ENCODE measurements around the gene SELENOW.

The SELENOW gene

GRCh38 chr19:47756953-47757608 lies 21.4 kb upstream of the SELENOW start:
- Histone ChIP-seq H3K27me3 (ENCODE audit: insufficient read depth, poor library complexity, severe bottlenecking) (no peaks in the 10 kb centered on the region), H3K27ac (ENCODE audit: poor library complexity, severe bottlenecking) (no peak overlapping the region), H3K36me3 (ENCODE audit: low read depth) (peaks cover 64% of the 10 kb centered on the region), H3K9me3 (ENCODE audit: severe bottlenecking) (no peaks in the 10 kb centered on the region), H3K4me1 (ENCODE audit: insufficient read depth, poor library complexity, severe bottlenecking) (no peaks in the 10 kb centered on the region), H3K4me3 (ENCODE audit: severe bottlenecking) (no peak overlapping the region)
- no peak for TF ChIP-seq CTCF (IDR thresholded peaks at IDR 0.05; ENCODE audit: poor library complexity, severe bottlenecking)
- ATAC-seq (ENCODE audit: low read depth): no peak
- DNase-seq (ENCODE audit: low spot score): no peak

GRCh38 chr19:47757617-47758442 lies 20.7 kb upstream of the SELENOW start:
- ATAC-seq (ENCODE audit: low read depth) (no peak), DNase-seq (ENCODE audit: low spot score) (no peak)
- no peaks in the 10 kb centered on the region for H3K4me1 ChIP-seq (ENCODE audit: insufficient read depth, poor library complexity, severe bottlenecking)
- H3K27ac ChIP-seq (ENCODE audit: poor library complexity, severe bottlenecking): no peak overlapping the region
- peaks cover 57% of the 10 kb centered on the region for H3K36me3 ChIP-seq (ENCODE audit: low read depth)
- TF ChIP-seq CTCF (IDR thresholded peaks at IDR 0.05; ENCODE audit: poor library complexity, severe bottlenecking): no peak
- no peak overlapping the region for H3K4me3 ChIP-seq (ENCODE audit: severe bottlenecking)
- no peaks in the 10 kb centered on the region for H3K9me3 ChIP-seq (ENCODE audit: severe bottlenecking)
- H3K27me3 ChIP-seq (ENCODE audit: insufficient read depth, poor library complexity, severe bottlenecking): no peaks in the 10 kb centered on the region

- DNase-seq (ENCODE audit: low spot score): no peak
- ATAC-seq (ENCODE audit: low read depth): no peak
- H3K4me3 ChIP-seq (ENCODE audit: severe bottlenecking): no peak overlapping the region
- no peaks in the 10 kb centered on the region for H3K27me3 ChIP-seq (ENCODE audit: insufficient read depth, poor library complexity, severe bottlenecking)
- H3K36me3 ChIP-seq (ENCODE audit: low read depth): peaks cover 51% of the 10 kb centered on the region
- H3K9me3 ChIP-seq (ENCODE audit: severe bottlenecking): no peaks in the 10 kb centered on the region
- H3K4me1 ChIP-seq (ENCODE audit: insufficient read depth, poor library complexity, severe bottlenecking): no peaks in the 10 kb centered on the region
- H3K27ac ChIP-seq (ENCODE audit: poor library complexity, severe bottlenecking): no peak overlapping the region
- no peak for TF ChIP-seq CTCF (IDR thresholded peaks at IDR 0.05; ENCODE audit: poor library complexity, severe bottlenecking)
Observed at GRCh38 chr19:47758443-47758804, 20.1 kb upstream of the SELENOW start.

- Histone ChIP-seq H3K27ac (ENCODE audit: poor library complexity, severe bottlenecking) (no peak overlapping the region), H3K36me3 (ENCODE audit: low read depth) (peaks cover 35% of the 10 kb centered on the region), H3K9me3 (ENCODE audit: severe bottlenecking) (no peaks in the 10 kb centered on the region), H3K27me3 (ENCODE audit: insufficient read depth, poor library complexity, severe bottlenecking) (no peaks in the 10 kb centered on the region), H3K4me1 (ENCODE audit: insufficient read depth, poor library complexity, severe bottlenecking) (no peaks in the 10 kb centered on the region), H3K4me3 (ENCODE audit: severe bottlenecking) (no peak overlapping the region)
- TF ChIP-seq CTCF (IDR thresholded peaks at IDR 0.05; ENCODE audit: poor library complexity, severe bottlenecking): no peak
- DNase-seq (ENCODE audit: low spot score) (no peak), ATAC-seq (ENCODE audit: low read depth) (no peak)
Observed at GRCh38 chr19:47760632-47760999, 17.9 kb upstream of the SELENOW start.

- no peak overlapping the region for H3K27ac ChIP-seq (ENCODE audit: poor library complexity, severe bottlenecking)
- ATAC-seq (ENCODE audit: low read depth): no peak
Observed at GRCh38 chr19:47761566-47761965, 16.9 kb upstream of the SELENOW start.

More at GRCh38 chr19:47761566-47761965, 16.9 kb upstream of the SELENOW start:
- Histone ChIP-seq H3K4me1 (ENCODE audit: insufficient read depth, poor library complexity, severe bottlenecking) (no peaks in the 10 kb centered on the region), H3K4me3 (ENCODE audit: severe bottlenecking) (no peak overlapping the region), H3K36me3 (ENCODE audit: low read depth) (peaks cover 26% of the 10 kb centered on the region), H3K27me3 (ENCODE audit: insufficient read depth, poor library complexity, severe bottlenecking) (no peaks in the 10 kb centered on the region), H3K9me3 (ENCODE audit: severe bottlenecking) (no peaks in the 10 kb centered on the region)
- no peak for TF ChIP-seq CTCF (IDR thresholded peaks at IDR 0.05; ENCODE audit: poor library complexity, severe bottlenecking)
- no peak for DNase-seq (ENCODE audit: low spot score)

Measured in RWPE2 (cell line).